ENCODE results near the gene MAMDC4.

DNA sequence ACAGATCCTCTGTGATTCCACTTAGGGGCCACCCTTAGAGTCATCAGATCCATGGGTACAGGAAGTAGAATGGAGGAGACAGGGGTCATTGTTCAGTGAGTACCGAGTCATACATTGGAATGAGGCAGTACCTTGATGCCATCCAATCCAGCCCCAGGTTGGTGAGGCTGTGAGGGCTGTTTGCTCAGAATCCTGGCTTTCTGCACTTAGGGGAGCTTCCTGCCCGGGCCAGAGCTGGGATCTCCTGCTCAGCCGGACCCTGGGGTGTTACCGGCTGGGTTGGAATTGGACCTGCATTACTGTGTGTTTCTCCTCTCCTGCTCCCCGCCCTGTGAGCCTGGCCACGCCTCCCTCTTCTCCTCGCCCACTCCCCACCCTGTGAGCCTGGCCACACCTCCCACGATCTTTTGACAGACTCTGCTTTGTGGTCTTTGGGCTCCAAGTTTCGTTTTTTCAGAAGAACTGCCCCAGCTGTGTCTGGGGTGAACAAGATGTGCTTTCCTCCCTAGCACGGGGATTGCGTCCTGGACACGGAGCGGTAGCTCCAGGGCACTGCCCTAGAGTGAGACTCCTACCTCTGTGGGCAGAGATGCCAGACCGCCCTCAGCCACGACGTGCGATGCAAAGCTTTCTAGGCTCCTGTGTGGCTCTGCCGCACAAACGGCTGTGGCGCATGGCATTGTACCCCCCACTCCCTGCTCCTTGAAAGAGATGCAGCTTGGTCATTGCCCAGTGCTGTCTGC is 49.5 kb downstream of the MAMDC4 start:
- TF ChIP-seq, protein P1, sequence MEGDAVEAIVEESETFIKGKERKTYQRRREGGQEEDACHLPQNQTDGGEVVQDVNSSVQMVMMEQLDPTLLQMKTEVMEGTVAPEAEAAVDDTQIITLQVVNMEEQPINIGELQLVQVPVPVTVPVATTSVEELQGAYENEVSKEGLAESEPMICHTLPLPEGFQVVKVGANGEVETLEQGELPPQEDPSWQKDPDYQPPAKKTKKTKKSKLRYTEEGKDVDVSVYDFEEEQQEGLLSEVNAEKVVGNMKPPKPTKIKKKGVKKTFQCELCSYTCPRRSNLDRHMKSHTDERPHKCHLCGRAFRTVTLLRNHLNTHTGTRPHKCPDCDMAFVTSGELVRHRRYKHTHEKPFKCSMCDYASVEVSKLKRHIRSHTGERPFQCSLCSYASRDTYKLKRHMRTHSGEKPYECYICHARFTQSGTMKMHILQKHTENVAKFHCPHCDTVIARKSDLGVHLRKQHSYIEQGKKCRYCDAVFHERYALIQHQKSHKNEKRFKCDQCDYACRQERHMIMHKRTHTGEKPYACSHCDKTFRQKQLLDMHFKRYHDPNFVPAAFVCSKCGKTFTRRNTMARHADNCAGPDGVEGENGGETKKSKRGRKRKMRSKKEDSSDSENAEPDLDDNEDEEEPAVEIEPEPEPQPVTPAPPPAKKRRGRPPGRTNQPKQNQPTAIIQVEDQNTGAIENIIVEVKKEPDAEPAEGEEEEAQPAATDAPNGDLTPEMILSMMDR (IDR thresholded peaks at IDR 0.05): no peak
- TF ChIP-seq POLR2A (IDR thresholded peaks at IDR 0.05) (no peak), POLR2AphosphoS5 (IDR thresholded peaks at IDR 0.05) (peak in 1 of 3 donors; percentile 21), EP300 (IDR thresholded peaks at IDR 0.05) (no peak)
